CD4-positive, alpha-beta T cell treated with Interleukin-6 for 4 hours (primary cell): Measurements from ENCODE around the gene BABAM2.

ENCODE experiments used
- DNase-seq: peaks from one replicate; pipeline ENCODE4 v3.0.0-alpha.2; 2020; ENCODE audit warnings: mixed read lengths

Gene BABAM2

GRCh38 chr2:28292491-28292890 lies 402.0 kb downstream of the BABAM2 start:
- no peak for DNase-seq

DNA sequence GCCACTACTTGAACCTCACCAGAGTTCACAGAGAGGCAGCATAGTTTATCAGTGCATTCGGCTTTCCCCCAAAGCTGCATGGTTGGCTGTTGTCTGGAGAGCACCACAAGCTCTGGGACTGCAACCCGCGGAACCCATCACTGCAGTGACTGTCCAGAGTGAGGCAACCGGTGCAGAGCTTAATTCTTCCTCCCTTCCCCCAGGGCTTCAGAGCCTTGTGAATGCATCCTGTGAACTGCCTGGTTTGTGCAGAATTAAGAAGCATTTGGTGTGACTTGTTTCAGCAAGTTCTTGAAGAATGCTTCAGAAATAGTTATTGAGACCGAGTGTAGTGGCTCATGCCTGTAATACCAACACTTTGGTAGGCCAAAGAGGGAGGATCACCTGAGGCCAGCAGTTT lies 402.9 kb downstream of the BABAM2 start:
- DNase-seq: no peak

GRCh38 chr2:28294451-28294850 lies 403.9 kb downstream of the BABAM2 start:
- no peak for DNase-seq

DNA sequence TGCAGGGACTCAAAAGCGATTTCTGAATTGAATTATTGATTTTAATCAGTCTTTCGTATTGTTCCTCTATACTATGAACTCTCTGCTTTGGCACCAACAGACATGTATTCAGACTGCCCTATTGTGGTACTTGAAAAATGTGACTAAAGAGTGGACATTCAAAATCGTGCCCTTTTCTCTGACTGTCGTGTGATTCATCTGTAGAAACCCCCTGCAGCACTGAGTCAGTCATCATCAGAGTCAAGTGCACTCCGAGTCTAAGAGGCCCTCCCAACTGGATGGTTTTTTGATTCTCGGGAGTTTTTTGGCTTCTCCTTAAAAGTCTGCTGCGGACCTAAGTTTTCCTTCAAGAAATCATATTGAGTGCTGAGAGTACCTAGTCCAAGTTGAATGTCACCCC lies 405.7 kb downstream of the BABAM2 start:
- no peak for DNase-seq

GRCh38 chr2:28296904-28297303 lies 406.4 kb downstream of the BABAM2 start:
- no peak for DNase-seq

GRCh38 chr2:28297531-28297930 lies 407.0 kb downstream of the BABAM2 start:
- no peak for DNase-seq

- no peak for DNase-seq
Measured at GRCh38 chr2:28298406-28298805, 407.9 kb downstream of the BABAM2 start.

DNA sequence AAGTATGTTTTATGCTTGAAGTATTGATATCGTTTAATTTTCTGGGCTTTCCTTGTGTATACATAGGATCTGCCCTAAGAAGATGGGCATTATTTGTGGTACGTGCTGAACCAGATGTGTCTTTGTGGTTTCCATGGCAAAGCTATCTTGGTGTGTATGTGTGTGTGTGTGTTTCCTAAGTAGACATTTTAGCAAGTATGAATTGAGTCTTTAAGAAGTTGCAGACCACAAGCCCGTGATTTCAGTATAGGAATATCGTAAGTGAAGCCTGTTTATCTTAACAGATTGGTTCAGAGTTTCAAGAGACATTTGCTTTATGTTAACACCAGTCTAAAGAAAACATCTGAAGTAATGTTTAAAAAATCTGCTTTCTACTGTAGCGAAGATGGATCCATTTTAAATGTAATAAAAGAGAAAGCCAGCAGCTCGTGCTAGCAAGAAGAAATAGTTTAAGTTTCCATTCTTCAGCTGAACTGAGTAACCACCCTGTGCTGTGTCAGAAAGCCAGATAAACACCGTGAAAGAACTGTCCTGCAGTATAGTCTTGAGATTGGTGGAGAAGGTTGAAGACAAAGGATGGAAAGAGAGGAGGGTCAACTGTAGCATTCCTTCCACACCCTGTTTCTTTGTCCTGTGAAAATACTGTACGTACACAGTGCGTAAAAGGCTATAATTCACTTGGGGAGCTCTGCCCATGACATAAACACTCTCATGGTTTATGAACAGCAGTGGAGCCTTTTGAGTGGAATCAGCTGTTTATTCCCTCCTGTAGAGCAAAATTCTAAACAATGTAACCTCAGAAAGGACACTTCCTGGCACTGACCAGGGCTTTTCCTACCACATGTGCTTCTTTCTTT lies 410.2 kb downstream of the BABAM2 start:
- no peak for DNase-seq

DNA sequence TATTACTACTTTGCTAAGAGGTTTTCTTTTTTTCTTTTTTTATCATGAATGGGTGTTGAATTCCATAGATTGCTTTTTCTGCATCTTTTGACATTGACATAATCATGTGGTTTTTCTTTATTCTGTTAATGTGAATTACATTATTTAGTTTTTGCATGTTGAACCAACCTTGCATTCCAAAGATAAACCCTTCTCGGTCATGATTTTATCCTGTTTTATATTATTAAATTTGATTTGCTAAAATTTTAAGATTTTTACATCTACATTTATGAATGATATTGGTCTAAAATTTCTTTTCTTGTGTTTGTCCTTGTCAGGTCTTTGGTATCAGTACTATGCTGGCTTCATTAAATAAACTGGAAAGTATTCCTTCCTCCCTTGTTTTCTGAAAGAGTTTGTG lies 414.7 kb downstream of the BABAM2 start:
- no peak for DNase-seq

DNA sequence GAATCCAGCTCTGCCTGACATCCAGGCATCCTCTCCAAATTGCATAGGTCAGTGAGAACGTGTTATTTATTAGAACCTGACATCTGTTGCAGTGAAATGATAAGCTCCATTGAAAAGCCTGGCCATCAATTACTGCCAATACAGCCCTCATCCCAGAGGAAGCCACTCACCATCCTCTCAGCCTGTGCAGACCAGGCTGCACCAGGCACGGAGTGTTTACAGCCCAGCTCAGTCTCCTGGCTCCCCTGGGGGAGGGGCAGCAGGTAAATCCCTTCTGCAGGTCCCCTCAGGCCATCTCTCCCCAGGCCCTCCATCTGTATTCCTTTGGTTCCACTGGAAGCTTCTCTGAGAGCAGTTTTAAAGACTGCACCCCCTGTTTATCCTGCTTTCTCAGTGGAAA lies 419.6 kb downstream of the BABAM2 start:
- no peak for DNase-seq

DNA sequence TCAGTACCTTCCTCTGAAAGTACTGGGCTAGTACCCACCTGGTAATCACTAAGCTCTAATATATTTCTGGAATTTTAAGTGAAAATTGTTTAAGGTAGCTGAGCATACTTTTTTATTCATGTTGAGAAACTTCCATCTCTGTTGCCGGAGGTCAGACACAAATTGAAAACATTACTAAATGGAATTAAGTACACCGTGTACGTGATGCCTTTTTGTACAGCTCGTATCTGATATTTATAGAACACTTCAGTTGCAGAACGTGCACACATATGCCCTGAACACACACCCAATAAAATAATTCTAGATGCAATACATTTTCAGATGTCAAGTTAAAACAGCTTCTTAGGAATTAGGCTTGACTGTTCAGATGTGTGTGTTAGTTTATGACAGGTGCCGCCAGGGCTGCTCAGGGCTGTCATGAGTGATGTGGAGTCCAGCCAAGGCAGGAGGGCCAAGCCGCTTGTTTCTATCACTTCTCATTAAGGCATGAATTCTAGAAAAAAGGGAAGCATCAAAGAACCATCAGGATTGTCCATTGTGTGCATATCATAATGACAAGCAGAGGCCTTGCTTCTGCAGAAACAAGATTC lies 421.2 kb downstream of the BABAM2 start:
- DNase-seq: no peak

- DNase-seq: no peak
Measured at GRCh38 chr2:28312307-28313219, 422.0 kb downstream of the BABAM2 start.

DNA sequence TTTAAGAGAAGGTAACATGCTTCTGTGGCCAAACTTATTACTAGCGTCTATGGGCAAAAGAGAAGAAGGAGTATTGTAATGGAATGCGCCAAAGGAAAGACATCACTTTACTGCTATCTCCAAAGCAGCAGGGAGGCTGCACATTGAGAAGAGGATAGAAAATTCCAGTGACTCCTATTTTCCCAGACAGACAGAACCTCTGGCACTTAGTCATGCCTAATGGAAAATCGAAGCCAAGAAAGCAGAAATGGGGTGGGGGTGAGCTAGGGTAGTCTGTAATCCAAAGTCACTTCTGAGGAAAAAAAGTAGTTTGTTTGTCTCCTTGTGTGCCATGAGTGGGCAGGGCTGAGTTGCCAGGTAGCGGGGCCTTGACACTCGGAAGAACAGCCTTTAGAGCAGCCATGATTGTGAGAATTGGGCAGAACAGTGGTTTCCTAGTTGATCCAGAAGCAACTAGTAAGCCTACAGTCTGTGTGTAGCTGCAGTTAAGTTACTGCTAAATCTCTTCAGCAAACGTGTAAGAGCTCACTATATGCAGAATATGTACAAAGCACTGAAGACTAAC lies 422.8 kb downstream of the BABAM2 start:
- DNase-seq: no peak

- DNase-seq: no peak
Measured at GRCh38 chr2:28314968-28315367, 424.4 kb downstream of the BABAM2 start.

- no peak for DNase-seq
Measured at GRCh38 chr2:28316546-28317335, 426.2 kb downstream of the BABAM2 start.

DNA sequence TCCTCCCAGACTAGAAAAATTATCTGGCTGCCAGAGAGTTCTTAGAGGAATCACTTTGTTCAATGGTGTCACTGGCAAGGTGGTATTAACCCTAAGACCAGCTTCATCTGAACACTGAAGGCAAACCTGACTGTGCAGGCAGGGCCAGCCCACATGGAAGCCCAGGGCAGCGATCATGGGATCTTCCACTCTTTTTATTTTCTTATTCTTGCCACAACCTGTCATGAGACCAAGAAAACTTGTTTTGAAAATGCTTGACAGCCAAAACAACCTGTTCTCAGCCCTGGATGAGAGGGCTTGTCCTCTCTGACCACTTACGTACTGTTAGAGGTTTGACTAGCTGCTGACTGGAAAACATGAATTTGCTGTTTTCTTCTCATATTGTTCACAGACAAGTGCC lies 426.9 kb downstream of the BABAM2 start:
- DNase-seq: no peak

GRCh38 chr2:28318023-28318422 lies 427.5 kb downstream of the BABAM2 start:
- DNase-seq: no peak

DNA sequence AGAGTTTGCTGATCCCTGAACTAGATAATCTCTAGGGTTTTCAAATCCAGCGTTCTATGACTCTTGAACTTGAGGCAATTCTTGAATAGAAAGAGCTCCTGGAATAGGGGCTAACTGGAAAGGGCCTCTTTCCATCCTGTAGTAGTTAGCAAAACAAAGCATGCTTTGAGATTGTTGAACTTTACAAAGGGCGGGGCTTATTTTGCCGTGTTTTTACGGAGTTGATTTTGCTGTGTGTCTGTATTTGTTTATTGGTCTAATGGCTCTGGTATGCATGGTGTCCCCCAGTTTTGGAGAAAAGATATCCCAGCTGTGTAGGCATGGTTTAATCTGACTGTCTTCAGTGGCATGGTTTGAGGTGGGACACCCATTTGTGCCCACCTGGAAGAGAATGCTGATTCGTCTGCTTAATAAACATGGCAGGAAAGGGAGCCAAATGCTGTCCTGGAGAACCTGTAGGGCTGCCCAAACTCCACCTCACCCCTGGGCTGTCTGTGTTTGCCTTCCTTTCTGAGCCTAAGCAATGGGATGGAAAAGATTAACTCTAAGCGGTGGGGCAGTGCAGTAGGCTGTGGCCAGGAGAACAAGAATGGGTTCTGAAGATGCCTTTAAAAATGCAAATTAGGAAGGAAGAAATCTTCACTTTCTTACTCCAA lies 428.1 kb downstream of the BABAM2 start:
- DNase-seq: no peak

- no peak for DNase-seq
Measured at GRCh38 chr2:28319118-28320008, 428.8 kb downstream of the BABAM2 start.

GRCh38 chr2:28320009-28320365 lies 429.5 kb downstream of the BABAM2 start:
- no peak for DNase-seq

GRCh38 chr2:28320371-28320770 lies 429.8 kb downstream of the BABAM2 start:
- no peak for DNase-seq
